Neural cell (in vitro differentiated cells): ENCODE measurements around the gene CST11.

ENCODE experiments used
- CTCF ChIP-seq: fragments of 450-650 bp; IDR thresholded peaks from 2 replicates; pipeline ENCODE4 v1.5.1; 2014; ENCODE audit warnings: antibody characterized with exemption, mild to moderate bottlenecking, moderate library complexity; ENCODE audit not compliant: poor library complexity, severe bottlenecking
- EP300 ChIP-seq: fragments of 450-650 bp; conservative IDR thresholded peaks from 2 replicates; pipeline ENCODE4 v1.6.1; 2014; ENCODE audit warnings: antibody characterized with exemption, mild to moderate bottlenecking, moderate library complexity; ENCODE audit not compliant: poor library complexity, severe bottlenecking
- EZH2 ChIP-seq: fragments of 200-600, 300-800 bp; shearing (Covaris generic), sonication (generic); IDR thresholded peaks from 2 replicates; pipeline ENCODE4 v1.6.1; 2014; ENCODE audit warnings: antibody characterized with exemption, low read length, borderline replicate concordance, mild to moderate bottlenecking; ENCODE audit not compliant: insufficient read depth, poor library complexity, severe bottlenecking
- MXI1 ChIP-seq: fragments of 450-650 bp; conservative IDR thresholded peaks from 2 replicates; pipeline ENCODE4 v1.6.1; 2014; ENCODE audit warnings: antibody characterized with exemption, mild to moderate bottlenecking; ENCODE audit not compliant: poor library complexity, severe bottlenecking
- POLR2AphosphoS5 ChIP-seq: IDR thresholded peaks from 2 replicates; pipeline ENCODE4 v1.6.1; 2012
- RAD21 ChIP-seq: fragments of 450-650 bp; conservative IDR thresholded peaks from 2 replicates; pipeline ENCODE4 v1.6.1; 2014; ENCODE audit warnings: antibody characterized with exemption, mild to moderate bottlenecking, moderate library complexity
- REST ChIP-seq: IDR thresholded peaks from 2 replicates; pipeline ENCODE4 v1.6.1; 2012; ENCODE audit warnings: borderline replicate concordance
- TAF1 ChIP-seq: IDR thresholded peaks from 2 replicates; pipeline ENCODE4 v1.6.1; 2012; ENCODE audit warnings: low read depth

- TF ChIP-seq CTCF = no peak
- TF ChIP-seq EP300 = no peak
- TF ChIP-seq EZH2 = no peak
- TF ChIP-seq TAF1 = no peak
- TF ChIP-seq REST = no peak
- TF ChIP-seq POLR2AphosphoS5 = no peak
- no peak for TF ChIP-seq RAD21
- no peak for TF ChIP-seq MXI1
These were observed 39.6 kb upstream of the CST11 start for GRCh38 chr20:23492292-23492691.
